ENCODE data around the gene CDC14B. TPM values are rescaled to one million over a fixed set of nuclear protein-coding genes. Genes with fewer than 3 reads are reported as not detected.
A peak's percentile ranks its signal among the peaks of the same experiment; 100 is the strongest.
"Not testable (repeated sequence)": the region's sequence is repeated elsewhere in the genome, so short reads cannot be mapped to it uniquely, and the experiment has no call there.

Gene CDC14B
- total RNA-seq, 1 donor from 2014 or later, result 4.6 TPM

DNA sequence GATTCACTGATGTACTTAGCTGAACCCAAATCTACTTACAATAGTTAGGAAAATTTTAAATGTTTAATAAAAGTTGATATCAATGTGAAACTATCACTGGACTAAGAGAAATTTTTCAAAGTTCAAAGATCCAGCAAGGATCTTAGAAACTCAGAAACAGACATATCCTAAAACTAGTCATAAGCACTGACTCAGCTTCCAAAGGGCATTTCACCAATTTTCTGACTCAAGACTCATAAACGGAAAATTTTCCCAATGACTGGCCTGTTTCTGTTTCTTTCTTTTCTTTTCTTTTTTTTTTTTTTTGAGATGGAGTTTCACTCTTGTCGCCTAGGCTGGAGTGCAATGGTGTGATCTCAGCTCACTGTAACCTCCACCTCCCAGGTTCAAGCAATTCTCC, 66.6 kb downstream of the CDC14B start:
- no peak for DNase-seq (ENCODE audit: extremely low read depth, low read depth, low spot score)

DNA sequence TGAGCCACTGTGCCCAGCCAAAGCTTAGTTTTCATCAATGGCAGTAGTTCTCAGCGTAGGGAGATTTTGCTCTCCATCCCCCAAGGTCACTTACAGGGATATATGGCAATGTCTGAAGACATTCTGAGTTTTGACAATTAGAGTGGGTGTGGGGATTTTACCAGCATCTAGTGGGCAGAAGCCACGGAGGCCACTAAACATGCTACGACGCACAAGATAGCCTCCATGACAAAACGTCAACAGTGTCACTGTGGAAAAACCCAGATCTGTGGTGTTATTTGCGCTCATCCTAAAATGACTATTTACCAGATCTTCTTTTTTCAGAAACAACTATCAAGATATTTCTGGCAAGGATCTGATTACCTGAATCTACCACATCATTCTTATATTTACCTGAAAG, 68.2 kb downstream of the CDC14B start:
- DNase-seq (ENCODE audit: extremely low read depth, low read depth, low spot score), result no peak

DNA sequence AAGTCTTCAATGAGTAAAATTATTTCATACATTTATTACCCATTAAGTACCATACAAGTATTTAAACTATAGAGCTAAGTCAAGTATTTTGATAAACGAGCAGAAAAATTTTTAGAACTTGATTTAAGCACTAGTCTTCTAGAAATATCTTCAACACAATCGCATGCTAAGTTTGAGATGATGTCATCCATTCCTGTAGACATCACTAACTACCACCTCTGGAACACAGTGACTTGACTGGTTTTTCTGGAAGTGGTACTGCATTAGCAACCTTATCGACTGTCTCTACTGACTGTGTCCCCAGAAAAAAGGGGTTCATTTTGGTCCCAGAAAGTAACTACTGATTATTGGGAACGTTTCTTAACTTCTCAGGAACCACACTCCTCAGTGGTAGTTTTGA, 69.0 kb downstream of the CDC14B start:
- no peak for DNase-seq (ENCODE audit: extremely low read depth, low read depth, low spot score)

DNA sequence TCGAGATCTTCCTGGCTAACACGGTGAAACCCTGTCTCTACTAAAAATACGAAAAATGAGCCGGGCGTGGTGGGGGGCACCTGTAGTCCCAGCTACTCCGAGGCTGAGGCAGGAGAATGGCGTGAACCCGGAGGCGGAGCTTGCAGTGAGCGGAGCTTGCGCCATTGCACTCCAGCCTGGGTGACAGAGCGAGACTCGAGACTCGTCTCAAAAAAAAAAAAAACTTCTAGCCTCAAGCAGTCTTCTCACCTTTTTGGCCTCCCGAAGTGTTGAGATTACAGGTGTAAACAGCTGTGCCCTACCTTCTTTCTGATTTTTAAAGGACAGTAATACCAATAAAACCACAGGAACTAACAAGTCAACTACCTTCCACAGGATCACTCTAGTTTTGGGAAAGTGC, 76.5 kb downstream of the CDC14B start:
- not testable (repeated sequence) for DNase-seq (ENCODE audit: extremely low read depth, low read depth, low spot score)

DNA sequence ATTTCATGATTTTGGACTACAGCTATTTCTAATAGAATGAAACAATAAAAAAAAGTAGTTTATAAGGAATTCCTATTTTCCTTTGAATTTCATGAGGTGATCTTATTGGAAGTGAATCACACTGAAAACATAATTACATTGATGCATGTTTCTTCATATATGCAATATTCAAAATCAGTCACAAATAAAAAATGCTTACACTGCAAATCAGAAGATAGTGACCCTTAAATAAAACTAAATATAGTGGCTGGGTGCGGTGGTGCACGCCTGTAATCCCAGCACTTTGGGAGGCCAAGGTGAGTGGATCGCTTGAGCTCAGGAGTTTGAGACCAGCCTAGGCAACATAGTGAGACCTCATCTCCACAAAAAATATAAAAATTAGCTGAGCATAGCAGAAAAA, 79.5 kb downstream of the CDC14B start:
- DNase-seq (ENCODE audit: extremely low read depth, low read depth, low spot score), result no peak

DNA sequence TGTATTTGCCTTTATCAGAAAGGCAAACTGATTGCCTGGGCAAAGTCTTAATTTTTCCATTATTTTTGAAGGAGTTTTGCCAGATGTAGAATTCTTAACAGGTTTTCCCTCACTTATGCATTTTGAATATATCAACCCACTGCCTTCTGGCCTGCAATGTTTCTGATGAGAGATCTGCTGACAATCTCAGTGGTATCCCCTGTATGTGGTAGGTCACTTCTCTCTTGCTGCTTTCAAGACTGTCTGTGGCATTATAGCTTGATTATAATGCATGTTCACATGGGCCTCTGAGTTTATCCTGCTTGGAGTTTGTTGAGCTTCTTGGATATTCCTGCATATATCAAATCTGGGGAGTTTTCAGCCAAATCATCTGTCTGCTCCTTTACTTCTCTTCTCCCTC, 87.5 kb downstream of the CDC14B start:
- no peak for DNase-seq (ENCODE audit: extremely low read depth, low read depth, low spot score)

DNA sequence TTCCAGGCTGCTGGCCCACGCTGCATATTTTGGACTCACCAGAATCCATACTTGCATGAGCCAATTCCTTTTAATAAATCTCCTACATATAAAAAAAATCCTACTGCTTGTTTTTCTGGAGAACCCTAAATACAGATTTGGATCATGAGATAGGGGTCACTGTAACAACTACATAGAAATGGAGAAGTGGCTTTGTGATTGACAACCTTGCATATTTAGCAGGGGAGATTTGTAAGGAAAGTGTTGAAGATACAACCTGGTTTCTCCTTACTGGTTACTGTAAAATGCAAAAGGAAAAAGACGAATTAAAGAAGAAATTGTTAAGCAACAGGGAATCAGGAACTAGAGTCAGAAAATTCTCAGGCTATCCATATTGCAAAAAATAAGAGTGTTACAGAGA, 94.9 kb downstream of the CDC14B start:
- no peak for DNase-seq (ENCODE audit: extremely low read depth, low read depth, low spot score)

DNA sequence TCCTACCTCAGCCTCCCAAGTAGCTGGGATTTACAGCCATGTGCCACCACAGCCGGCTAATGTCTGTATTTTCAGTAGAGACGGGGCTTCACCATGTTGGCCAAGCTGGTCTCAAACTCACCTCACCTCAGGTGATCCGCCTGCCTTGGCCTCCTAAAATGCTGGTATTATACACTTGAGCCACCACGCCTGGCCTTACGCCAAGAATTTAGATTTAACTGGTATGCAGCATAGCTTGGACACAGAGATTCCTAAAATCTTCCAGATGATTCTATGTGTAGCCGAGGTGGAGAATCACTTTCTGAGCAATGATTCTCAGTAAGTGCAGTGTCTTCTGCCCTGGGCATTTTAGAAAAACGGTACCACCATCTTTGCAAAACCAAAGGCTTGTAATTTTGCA, 95.6 kb downstream of the CDC14B start:
- DNase-seq (ENCODE audit: extremely low read depth, low read depth, low spot score), result no peak

DNA sequence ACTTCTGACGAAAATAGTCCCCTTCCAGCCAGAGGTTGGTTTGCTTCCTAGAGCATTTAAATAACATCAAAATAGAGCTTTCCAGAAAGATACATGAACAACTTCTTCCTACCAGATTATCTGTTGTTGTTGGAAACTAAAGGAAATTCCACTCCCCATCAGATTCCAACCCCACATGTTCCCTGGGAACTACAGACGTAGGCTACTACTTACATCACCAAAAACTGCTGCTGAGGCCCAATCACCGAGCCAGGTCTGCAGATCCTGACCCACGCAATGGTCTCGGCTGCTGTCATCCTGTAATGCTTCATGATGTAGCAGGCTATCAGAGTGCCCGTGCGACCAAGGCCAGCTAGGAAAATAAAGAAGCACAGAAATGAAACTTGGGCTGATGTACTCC, 96.3 kb downstream of the CDC14B start:
- no peak for DNase-seq (ENCODE audit: extremely low read depth, low read depth, low spot score)

DNA sequence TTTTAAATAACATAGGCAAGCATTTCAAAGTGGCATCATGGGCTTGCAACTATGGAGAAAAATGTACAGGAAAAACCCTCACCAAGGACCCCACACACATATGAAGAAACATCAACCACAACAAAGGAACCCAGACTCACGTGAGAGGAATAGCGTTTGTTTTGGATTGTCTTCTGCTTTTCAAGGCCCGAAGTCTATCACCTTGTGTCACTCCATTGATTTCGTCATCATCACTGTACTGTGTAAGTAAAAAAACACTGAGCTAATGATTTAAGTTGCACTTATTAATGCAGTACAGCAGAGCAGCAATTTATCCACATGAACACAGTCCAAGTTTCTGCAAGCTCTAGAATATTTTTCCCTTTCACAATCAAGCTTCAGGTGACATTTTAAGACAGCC, 97.3 kb downstream of the CDC14B start:
- no peak for DNase-seq (ENCODE audit: extremely low read depth, low read depth, low spot score)

DNA sequence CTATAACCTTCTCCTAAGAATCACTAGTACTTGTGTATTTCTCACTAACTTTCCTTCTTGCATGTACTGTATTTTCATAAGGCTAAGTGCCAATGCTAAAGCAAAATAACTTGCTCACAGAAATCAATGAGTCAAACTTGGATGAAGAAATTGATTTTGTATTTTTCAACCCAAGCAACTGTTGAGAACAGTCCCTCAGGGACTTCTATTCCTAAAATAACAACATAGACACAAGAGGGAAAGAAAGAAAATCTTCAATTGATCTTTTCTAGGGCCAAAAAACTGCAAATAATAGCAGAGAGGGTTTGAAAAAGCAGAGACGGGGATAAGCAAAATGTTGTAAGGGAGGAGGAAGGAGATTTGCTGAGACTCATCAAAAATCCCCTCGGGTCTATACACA, 99.9 kb downstream of the CDC14B start:
- no peak for DNase-seq (ENCODE audit: extremely low read depth, low read depth, low spot score)

DNA sequence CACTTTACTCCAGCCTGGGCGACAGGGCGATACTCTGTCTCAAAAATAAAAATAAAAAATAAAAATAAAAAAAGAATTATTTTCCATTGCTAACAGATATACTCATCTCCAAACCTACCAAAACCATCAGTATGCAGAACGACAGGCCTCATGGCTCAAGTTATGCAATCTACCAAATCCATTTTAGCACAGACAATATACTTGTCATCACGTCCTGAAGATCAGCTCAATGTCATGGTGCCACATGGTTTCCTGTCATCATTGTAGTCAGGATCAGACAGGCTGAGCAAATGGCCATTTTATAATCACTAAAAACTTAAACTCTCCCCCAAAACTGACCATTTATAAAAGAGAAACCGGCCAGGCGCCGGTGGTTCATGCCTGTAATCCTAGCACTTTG, 100.5 kb downstream of the CDC14B start:
- DNase-seq (ENCODE audit: extremely low read depth, low read depth, low spot score), result no peak

DNA sequence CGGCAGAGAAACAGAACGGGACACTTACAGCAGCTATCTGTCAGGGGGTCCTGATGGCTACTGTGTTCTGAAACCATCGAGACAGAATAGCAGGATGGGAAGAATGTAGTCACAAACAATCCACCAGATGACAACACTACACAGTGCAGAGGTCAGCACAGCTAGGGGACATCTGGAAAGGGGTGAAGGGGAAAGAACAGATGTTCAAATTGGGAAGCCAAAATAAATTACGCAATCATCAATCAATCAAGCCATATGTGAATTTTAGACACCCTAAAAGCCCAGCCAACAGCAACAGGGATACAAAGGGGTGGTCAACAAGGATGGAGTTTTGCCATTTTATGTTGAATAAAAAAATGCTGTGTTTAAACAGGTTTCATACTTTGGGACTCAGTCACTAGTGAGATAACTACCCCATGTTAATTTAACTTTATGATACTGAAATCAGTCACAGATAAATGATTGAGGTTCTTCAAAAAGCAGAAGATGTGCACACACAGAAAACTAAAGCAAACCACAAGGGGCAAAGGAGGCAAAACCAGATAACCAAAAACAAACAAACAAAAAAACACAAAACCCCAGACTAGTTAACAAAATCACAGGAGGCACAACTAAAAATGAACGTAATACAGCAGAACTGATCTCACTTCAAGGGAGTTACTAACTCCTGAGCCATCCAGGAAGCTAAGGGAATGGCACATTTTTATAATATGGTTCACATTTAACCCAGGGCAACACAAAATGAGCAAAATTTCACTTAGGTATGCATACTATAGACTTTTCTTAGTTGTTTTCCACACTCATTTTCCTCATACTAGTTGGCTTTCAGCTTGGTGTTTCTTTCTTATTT, 103.8 kb downstream of the CDC14B start:
- DNase-seq (ENCODE audit: extremely low read depth, low read depth, low spot score), result no peak

DNA sequence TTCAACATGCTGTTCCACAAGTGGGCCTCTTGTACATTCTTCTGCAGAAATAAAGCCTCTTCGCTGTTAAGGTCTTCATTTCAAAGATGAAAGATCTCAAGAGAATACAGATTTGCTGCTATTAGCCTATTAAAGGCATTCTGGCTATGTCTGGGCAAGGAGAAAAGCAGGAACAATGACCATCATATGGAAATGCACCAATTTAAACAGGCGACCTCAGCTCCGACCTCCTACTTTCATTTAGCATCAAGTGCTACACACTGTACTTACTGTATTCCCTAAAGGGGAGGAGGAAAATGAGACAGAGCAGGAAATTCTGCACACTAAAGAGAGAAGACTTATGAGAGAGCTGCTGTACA, 104.9 kb downstream of the CDC14B start:
- DNase-seq (ENCODE audit: extremely low read depth, low read depth, low spot score), result no peak

DNA sequence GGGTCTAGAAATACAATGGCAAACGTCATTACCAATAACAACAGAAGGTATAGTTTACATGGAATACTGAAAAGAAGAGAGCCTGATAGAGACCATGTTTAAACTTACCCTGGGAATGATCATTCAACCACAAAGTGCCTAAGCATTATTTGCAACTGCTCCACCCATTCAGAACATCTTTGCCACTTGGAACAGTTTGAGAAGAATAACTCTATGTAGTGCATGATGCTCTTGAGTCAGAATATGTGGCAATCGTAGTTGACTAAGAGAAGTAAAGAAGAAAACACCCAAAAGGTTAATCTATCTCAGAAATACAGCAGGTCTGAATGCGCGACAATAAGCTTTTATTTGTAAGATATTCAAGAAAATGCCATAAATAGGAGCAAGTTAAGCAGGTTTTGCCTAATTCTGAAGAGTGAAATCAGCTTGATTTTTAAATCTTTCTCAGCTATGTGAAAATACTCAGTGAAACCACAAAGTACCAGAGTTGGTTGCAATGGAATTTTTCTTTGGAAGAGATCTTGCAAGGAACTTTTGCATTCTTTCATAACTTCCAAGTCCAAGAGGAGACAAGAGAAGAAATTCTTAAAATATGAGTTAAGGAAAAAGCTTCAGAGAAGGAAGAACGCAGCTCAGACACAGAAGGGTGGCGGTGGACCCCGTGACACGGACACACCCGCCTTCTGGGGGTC, 105.4 kb downstream of the CDC14B start:
- DNase-seq (ENCODE audit: extremely low read depth, low read depth, low spot score), result no peak

DNA sequence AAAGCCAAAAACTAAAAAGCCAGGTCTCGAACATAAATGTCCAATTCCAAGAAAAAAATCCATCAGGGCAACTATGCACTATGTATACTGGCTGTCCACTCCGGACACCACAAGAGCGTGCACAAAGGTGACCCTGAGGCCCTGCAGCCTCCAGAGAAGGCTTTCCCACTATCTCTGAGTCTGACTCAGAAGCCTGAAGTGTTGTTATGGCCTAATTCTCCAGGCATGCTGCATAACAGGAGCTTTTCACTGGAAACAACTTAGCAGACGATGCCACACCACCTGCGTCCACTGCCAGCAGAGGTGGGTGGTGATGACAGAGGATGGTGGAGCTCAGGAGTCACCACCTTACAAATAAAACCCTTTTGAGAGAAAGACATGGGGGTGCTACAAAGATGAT, 106.0 kb downstream of the CDC14B start:
- no peak for DNase-seq (ENCODE audit: extremely low read depth, low read depth, low spot score)

DNA sequence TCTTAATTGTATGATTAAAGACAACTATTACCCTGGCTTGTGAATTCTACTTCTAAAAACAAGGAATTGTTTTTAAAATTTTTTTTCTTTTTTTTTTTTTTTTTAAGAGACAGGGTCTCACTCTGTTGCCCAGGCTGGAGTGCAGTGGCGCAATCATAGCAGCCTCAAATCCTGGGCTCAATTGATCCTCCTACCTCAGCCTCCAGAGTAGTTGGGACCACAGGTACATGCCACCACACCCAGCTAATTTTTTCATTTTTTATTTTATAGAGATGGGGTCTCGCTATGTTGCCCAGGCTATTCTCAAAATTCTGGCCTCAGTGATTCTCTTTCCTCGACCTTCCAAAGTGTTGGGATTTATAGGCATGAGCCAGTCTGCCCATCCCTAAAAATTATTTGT, 107.4 kb downstream of the CDC14B start:
- DNase-seq (ENCODE audit: extremely low read depth, low read depth, low spot score), result no peak

DNA sequence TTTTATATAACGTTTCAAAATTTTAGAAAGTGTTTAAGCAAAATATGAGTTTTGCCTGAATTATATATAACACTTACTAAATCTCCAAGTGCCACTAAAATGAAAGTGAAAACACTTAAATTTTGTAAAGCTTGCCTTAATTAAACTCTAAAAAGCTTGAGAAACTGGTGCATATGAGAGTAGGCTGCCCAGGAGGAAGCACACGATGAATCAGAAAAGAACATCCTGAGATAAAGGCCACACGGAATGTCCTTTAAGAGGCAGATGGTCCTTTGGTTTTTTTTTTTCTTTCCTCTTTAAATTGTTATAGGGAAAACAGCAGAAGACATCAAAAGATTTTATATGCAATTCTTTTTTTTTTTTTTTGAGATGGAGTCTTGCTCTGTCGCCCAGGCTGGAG, 109.4 kb downstream of the CDC14B start:
- DNase-seq (ENCODE audit: extremely low read depth, low read depth, low spot score), result no peak

DNA sequence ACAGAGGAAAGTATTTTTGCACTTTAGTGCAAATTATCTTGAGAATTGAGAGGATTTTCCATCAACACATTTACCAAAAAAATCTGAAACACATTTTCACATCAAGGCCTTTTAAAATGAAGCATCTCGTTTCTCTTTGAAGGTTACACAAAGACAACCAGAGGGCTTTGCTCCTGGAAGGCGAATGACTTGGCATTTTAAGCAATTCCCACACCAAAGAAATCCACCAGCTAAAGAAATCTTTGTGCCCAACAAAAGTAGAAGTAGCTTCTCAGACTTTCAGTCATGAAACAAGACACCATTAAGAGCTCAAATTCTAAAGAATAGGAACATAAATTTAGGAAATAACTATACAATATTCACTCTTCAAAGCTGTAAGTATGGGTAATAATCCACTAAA, 109.8 kb downstream of the CDC14B start:
- DNase-seq (ENCODE audit: extremely low read depth, low read depth, low spot score), result no peak

DNA sequence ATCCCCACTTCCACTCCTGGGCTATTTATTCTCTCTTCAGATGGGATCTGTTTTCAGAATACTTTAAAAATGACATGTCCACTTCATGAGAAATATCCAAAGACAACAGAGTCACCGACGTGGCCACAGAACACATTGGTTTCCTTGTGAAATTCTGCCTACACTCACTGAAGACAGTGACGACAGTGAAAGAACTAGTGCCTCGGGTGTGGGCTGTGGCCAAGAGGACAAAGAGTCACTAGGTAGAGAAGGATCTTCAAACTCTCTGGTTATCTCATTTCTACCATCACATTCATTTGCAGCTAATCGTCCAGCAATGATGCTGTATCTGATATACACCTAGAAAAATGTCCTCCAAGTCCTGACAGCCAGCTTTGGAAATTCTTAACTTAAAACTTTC, 110.6 kb downstream of the CDC14B start:
- no peak for DNase-seq (ENCODE audit: extremely low read depth, low read depth, low spot score)

DNA sequence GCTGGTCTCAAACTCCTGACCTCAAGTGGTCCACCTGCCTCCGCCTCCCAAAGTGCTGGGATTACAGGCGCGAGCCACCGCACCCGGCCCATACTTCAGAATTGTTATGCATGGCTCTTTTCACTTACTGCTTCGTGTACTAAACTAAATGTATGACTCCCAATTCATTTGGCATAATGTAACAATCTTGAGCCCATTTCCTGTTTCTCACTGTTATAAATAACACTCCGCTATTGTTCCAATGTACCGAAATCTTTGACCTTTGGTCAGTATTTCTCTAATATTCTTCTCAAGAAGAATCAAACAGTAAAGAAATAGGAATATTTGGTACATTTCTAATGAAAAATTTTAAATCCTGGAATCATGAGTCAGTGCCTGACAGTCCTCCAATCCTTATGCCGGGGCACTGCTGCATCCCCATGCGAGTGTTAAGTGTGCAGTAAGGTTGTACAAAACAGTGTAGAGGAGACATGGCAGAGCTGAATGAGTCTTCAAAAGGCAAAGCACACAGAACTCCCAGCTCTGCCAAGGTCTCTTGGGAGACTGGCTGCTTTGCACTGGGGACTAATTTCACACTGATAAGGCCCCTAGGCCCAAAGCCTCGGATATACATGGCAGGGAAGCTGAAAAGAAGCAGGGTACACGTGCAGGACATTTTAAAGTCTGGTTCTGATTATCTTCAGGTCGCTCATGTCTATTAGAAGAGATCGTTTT, 111.3 kb downstream of the CDC14B start:
- DNase-seq (ENCODE audit: extremely low read depth, low read depth, low spot score), result peak; percentile 22
